ENCODE measurements around the gene OPN1SW.

Gene OPN1SW

DNA sequence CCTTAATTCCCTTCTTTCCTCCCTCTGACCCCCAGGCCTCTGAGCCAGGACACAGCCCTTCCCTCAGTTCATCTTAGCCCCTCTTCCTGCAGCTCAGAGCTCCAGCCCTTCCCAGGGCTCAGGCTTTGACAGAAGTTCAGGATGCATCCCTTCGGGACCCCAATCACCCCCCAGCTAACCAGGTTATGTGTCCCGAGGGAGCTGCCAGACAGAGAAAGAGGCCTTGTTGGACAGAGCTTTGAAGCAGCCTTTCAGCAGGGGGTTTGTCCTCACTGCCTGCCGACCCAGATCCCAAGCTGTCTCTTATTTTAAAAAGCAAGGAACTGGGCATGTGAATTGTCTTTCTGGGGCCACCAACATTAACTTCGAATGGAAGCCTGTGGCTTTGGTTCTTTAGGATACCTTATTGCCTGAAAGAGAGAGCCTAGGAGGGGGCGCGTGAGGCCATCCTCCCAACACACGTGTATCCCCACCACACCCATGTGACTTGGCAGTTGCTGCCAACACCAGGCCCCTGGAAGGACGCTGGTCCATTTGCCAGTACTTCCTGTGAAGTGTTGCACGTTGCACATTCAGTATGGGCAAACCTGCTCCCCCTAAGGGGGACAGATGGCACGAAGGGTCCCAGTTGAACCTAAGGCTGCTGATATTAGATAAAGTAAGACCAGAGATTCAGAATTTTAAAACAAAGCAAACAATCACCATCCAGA lies 17.0 kb upstream of the OPN1SW start:
- no peak for DNase-seq

DNA sequence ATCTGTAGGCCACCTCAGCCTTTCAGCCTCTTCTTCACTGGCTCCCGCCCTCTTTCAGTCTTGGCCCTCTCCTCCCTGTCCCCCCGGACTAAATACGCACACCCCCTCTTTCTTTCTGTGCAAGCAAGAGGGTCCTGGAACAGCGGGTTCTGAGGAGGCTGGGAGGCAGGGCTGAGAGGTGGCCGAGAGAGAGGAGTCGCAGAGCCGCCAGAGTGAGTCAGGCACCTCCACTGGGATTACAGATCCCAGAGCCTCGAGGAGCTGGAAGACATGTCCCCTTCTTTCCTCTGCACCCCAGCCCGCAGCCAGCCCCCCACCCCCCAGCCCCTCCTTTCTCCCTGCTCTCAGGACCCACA lies 16.4 kb upstream of the OPN1SW start:
- no peak for DNase-seq

DNA sequence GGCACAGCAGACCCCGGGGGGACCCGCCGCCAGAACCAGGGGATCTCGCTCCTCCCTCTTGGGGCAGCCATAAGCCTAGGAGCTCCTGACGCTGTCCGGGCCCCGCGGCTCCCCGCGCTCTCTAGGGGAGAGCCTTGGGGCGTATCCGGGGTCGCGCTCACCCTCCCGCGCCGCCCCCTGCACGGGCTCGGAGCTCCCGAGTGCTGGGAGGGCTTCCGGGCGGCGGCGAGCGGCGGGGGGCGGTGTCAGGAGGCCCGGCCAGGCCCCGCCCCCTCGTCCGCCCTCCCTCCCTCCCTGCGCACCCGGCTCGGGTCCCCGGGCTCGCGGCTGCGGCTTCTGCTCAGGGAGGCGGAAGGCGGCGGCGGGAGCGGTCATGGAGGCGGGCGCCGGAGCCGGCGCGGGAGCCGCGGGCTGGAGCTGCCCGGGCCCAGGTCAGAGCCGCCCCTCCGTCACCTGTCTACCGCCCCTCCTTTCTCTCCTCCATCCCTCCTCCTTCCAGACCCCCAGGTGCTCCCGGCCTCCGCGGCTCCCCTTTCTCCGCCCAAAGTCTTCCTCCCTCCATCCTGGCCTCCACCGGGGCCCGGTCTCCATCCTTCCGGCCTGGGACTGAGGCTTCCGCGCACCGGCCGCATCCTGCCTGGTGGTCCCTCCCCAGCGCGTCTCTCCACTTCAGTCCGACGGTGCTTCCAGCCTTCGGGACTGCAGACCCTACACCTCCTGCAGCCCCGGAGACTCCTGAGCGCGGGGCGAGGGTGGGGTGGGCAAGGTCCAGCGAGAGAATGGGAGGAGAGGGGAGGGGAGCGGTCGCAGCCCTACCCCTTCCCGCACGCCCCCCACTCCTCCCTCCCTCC lies 15.8 kb upstream of the OPN1SW start, which contains the start of gene CCDC136:
Gene CCDC136 (plus strand): TSS at position 848 of the 851 bp plus-strand sequence. CDS start 444 bp downstream, outside the sequence.
- peak; percentile 74 for DNase-seq

DNA sequence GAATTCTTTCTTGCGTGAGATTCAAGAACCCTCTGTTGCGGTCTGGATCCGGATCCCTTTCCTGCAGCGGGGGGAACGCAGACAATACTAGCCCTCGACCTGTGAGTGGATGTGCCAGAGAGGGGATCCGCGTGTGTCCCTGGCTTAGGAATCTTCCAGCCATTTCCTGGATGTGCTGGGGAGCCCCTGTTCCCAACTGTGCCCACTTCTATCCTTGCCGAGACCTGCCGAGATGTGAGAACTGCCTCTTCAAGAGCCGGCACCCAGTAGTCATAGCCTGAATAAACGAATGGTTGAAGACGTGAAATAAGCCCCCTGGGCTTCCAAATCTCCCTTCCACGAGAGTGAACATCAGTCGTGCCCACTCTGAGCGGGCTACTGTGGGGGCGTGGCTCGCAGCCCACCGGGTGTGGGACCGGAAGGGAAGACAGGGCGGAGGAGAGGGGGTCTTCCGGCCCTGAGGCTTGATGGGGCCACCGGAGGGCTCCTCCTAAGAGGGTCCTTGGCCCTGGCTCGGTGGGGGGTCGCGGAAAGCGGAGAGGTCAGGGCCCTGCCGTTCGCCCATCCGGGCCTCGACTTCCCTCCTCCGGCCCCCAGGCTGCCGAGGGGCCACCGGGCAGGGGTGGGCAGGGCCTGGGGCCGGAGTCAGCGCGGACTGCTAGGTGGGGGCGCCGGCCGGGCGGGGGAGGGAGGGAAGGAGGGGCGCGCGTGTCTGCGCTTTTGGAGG lies 14.9 kb upstream of the OPN1SW start:
- no peak for DNase-seq

DNA sequence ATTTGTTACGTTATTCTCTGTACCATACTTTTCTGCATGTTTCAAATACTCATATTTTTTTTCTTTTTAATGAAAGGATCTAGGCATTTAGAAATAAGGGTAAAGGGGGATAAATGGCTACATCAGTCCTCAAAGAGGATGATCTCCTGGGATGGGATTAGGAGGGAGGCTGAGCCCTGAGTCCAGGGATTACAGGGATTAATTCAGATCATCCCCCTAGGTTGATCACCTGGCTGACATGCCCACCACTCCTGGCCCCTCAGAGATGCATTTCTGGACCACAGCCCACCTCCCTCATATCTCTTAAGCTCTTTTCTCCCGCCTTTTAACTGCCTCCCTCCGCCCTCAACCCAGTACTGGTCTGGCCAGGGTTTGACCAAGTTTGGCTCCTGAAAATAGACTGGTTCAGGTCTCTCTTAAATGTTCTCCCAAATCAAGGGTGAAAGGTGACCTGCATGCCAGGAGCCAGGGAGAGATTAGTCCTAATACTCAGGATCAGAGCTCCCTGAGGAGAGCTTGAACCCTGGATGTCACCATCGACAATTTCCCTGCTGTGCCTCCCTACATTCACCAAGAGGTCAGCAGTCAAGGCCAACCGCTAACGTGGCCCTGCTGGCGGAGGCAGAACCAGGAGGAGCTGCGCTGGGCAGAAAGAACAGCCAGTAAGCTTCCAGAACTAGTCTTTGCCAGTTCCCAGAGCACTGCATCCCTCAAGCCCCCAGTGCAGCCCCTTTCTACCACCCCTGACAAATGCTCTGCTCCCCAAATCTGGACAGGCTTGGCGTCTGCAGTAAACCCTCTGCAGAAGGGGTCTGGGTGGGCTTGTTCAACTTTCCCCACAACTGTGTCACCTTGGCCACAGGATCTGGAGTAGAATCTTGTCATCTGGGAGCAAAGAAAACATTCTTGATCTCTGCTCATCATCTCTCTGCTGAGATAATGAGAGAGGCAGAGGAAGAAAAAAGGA lies 13.1 kb upstream of the OPN1SW start:
- DNase-seq: no peak

DNA sequence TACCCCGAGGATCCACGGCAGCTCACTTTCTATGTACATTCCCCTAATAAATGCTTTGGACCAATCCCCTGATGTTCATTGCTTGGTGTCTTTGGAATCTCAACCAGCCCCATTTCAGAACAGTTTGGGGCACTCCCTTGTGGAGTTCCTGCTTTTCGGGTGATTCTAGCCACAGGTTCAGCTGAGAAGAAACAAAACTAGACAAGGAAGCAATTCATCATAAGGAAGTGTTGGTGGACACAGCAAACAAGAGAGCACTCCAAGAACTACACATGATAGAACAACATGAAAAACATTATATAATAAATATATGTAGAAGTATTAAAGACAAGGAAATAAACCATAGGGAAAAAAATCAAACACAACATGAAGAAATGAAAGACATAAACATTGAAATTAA lies 10.1 kb upstream of the OPN1SW start:
- no peak for DNase-seq

DNA sequence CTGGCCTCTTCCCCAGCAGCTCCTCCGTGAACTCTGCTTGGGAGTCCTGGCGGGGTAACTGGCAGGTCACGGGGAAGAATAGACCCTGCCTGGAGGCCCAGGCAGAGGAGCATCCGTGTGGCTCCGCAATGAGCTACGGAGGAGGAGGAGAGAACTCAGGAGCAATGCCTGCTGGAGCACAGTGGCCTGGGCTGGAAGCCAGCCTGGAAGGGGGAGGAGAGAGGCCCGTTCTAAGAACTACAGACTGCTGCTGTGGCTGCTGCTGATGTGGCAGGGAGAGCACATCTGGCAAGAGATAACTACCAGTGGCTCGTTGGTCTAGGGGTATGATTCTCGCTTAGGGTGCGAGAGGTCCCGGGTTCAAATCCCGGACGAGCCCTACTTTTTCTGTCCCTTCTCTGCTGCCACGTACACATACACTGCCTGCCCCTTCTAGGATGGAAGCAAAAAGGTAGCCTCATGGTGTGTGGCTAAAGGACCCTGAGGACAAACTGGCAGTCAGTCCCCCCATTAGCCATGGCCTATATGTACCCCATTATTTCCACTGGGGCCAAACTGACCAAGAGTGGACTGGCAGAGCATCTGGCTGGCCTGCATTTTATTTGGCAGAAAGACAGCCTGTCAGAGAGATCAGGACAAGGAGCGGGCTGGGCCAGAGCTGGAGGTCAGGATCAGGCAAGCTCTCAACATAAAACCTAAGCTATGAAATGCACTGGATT lies 7.7 kb upstream of the OPN1SW start:
- DNase-seq: no peak

DNA sequence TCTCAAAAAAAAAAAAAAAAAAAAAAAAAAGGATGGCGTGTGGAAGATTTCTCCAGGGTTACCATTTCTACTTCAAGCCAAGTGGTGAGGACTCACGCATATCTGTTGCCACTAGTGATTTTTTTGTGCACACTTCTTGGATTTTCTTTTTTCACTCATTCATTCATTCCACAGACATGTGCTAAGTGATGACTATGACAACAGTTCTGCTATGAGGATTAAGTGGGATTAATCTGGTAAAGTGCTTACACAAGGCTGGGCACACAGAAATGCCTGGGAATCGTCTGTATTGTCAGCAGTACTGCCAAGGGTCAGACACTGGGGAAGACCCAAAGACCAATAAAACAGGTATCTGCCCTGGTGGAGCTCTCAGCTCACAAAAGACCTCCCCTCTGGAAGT lies 6.3 kb upstream of the OPN1SW start:
- no peak for DNase-seq

DNA sequence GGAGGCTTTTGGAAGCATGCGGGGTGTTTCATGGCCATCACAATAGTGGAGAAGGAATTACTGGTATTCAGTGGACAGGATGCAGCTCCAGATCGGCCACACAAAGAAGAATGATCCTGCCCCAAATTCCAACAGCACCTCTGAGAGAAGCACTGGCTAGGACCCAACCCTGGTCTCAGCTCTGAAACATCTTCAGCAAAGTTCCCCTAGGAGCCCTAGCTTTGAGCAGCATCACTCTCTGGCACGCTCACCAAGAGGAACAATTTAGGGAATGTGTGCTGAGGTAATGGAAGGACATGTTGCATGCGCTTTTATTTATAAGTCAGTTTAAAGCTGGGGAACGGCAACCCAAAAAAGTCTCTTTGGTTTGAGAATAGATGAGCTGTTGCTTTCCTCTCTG lies 5.5 kb upstream of the OPN1SW start:
- DNase-seq: no peak

DNA sequence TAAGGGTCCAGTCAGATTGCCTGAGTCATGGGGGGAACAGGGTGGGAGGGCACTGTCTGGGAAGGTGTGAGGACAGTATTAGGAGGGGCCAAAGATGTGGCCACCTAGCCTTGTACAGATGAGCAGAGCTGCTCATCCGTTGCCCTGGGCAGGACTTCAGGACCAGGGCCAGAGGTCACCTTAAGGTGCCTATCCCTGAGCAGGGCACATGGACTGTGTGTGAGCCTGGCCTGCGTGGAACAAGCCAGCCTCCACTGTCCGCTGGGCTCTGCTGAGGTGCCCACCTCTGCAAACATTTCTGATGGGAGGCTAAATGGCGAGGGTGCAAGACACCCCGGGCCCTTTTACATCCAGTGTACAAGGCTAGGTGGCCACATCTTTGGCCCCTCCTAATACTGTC lies 3.4 kb upstream of the OPN1SW start:
- no peak for DNase-seq

DNA sequence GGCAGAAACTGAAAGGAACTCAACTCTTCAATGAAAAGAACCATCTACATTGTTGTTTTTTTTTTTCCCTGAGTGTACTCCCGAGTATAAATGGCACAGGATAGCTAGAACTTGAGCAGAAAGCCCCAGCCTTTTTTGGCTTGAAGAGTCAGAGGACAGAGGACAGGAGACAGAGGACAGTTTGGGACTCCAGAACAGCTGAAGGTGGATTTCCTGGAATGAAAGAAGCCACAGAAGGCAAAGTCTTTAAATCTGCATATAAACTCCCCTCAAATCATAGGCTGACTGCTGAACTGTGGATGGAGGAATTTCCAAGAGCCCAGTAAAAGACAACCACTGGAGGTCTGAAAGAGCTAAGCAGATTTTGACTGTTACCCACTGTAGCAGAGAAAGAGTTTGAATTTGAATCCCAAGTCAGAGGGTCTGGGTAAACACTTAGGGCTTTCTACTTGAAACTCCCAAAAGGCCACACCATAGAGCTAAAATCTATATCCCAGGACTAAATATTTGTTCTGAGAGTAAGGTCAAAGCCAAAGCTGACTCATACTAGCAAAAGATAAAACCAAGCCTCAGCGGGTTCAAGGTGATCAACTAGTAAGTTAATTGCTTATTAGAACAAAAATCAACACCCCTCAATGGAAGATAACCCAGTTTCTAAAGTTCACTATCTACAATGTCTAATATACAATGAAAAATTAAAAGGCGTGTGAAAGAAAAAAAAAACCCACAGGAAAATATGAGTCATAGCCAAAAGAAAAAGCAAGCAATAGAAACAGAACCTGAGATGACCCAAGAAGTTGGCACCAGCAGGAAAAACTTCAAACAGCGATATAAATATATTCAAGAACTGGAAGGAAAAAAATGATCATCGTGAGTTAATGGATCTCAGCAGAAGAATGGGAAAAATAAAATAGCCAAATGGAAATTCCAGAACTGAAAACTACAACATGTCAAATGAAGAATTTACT lies 1.8 kb upstream of the OPN1SW start:
- DNase-seq: no peak

DNA sequence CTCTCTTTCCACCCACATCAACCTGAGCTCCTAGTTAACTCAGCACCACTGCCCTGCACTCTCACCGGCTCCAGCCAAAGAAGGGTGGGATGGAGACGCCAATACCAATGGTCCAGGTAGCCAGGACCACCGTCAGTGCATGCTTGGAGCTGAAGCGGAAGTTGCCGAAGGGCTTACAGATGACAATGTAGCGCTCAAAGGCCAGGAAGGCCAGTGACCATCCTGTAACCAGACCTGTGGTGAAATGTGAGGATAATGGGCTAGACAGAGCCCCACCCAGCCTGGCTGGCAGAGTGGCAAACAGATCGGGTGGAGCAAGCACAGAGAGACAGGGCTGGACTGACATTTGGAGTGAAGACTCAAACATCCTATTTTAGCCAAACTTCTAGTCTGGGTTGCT lies 673 bp downstream of the OPN1SW start:
- no peak for DNase-seq

DNA sequence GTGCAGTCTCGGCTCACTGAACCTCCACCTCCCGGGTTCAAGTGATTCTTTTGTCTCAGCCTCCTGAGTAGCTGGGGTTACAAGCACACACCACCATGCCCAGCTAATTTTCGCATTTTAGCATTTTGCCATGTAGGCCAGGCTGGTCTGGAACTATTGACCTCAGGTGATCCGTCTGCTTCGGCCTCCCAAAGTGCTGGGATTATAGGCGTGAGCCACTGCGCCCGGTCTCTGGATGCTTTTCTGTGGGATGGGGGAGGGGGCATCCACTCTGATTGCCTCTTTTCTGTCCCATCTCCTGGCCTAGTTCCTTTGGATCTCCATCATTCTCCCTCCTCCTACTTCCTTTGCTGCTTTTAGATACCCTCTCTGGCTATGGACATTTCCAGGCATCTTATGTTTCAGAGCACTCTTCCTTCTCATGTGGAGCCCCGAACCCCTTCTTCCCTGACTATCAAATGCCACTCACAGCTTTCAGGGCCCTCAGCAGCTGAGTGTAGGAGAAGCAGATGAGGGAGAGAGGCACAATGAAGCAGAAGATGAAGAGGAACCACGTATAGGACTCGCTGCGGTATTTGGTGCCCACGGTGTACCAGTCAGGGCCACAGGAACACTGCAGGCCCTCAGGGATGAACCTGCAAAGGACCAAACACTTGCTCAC lies 1.4 kb downstream of the OPN1SW start:
- DNase-seq: no peak

DNA sequence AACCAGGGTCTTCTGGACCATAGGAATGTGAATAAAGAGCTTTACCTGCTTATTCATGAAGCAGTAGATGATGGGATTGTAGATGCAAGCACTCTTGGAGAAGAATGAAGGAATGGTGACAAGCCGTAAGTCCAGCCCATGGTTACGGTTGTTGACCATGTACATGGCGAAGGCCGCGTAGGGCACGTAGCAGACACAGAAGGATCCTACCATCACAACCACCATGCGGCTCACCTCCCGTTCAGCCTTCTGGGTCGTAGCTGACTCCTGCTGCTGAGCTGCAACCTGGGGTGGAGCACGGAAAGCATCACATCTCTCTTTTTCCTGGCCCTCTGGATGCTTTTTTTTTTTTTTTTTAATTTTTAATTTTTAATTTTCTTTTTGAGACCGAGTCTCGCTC lies 2.0 kb downstream of the OPN1SW start:
- DNase-seq: no peak

DNA sequence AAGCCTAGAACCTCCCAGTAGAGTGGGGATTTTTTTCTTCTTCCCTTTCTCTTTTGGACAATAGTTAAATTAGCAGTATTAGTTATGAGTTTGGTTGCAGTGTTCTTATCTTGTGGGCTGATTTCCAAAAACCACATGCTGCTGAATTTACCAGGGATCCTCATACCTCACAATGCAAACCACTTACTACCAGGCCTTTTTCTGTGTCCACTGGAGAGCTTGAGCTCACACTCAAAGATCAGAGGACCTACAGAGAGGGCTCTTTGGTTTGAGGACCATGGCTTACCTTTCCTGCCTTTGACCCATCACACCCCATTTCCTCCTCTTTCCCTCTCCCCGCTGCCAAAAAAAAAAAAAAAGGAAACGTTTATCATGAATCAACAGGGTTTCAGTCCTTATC lies 5.4 kb downstream of the OPN1SW start:
- no peak for DNase-seq

DNA sequence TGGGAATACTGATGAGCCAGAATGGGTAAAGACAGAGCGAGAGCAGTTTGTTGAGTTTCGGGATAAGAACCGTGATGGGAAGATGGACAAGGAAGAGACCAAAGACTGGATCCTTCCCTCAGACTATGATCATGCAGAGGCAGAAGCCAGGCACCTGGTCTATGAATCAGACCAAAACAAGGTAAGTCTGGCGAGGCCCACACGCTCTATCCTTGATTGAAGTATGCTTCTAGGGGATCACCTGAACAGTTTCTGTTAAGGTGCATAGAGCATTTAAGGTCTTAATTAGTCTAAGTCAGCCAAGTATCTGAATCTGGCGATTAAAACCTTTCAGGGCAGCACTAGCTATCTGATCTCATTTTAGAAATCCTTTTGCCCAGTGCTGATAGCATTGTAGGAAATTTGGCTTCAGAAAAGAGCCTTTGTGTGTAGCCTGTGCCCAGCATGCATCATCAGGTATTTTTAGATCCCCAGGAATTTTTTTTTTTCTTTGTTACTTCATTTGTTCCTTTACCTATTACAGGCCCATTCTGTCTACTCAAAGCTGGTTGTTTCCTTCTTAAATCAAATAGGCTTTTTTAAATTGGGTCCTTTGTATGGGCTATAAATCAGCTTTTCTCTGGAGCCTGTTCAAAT lies 8.0 kb downstream of the OPN1SW start:
- DNase-seq: no peak

DNA sequence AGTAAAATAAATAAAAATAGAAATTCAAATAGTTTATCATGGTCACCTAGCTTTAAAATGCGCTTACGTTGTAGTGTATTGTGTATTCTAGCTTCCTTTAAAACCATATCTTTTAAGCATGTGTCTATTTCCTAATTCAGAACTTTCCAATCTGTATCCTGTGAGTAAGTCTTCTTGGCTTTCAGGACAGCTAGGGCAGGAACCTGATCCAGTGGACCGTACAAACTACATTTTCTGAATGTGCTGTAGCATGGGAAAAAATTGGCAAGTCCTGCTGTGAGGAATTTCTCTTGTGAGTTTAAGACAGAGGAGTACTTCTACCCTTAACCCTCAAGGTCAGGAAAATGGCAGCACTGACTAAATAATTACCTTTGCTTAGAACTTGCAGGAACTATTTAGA lies 12.1 kb downstream of the OPN1SW start:
- no peak for DNase-seq

DNA sequence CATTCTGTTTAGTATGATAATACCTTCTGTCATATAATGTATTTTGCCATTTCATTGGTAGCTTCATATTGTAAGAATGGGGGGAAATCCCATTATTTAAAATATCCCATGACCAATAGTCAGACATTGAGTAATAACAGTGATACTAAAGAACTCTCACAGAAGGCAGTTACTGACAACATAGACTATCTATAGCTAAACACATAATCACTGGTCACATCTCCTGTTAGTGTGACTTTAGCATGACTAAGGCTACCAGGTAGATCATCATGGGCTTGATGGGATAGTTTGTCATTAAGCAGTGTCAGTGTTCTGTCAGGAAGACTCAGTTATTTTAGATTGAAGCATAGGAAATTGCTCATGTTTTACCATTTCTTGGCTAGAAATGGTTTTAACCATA lies 16.4 kb downstream of the OPN1SW start:
- no peak for DNase-seq

DNA sequence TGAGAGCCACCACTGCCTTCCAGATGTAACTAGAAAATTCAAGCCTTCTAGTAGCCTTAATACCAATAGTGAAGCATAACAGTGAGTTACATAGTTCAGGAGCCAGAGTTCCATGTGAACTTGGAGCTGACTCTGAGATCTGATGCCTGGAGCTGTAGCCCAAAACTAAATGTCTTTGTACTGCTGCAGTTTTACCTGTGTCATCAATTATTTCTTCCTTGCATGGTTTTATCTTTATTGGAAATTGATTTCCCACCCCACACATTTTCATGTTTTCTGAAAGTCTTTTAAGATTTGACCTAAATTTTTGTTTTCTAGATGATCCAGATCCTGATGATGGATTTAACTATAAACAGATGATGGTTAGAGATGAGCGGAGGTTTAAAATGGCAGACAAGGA lies 17.0 kb downstream of the OPN1SW start:
- no peak for DNase-seq

DNA sequence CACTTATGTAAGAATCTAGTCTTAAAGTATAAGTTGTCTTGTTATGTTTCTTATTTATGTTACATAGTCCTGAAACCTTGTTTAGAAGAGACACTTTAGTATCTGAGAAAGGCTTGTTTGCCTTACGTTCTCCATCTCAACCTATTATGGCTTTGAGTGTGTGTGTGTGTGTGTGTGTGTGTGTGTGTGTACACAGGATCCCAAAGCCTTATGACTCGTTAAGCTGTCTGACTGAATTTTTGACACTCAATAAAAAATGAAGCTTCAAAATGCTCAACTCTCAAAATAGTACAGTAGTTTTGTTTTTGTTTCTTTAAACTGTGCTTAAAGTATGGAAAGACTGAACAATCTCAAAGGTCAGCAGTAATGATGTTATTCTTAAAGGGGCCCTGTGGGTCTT lies 18.4 kb downstream of the OPN1SW start:
- no peak for DNase-seq

Data from CD4-positive, alpha-beta T cell treated with Interferon gamma for 1 hour (primary cell).